Trophoblast cell (in vitro differentiated cells and primary cell): ENCODE measurements around the gene MSI1.

Experiments used
- DNase-seq, 2 donors: peaks; one replicate each; pipeline ENCODE4 v3.0.0-alpha.2; 2016
- H2AFZ ChIP-seq: 2 replicates; pipeline ENCODE4 v1.6.1; 2013; ENCODE audit warnings: low read length, moderate library complexity, mild to moderate bottlenecking; ENCODE audit not compliant: insufficient read depth, poor library complexity
- H2AK5ac ChIP-seq: 2 replicates; pipeline ENCODE4 v1.6.1; 2013; ENCODE audit warnings: mild to moderate bottlenecking, low read length
- H2BK120ac ChIP-seq: 2 replicates; pipeline ENCODE4 v1.6.1; 2013; ENCODE audit warnings: low read length, mild to moderate bottlenecking, moderate library complexity; ENCODE audit not compliant: insufficient read depth, poor library complexity
- H2BK12ac ChIP-seq: 2 replicates; pipeline ENCODE4 v1.6.1; 2013; ENCODE audit warnings: mild to moderate bottlenecking, low read length, moderate library complexity
- H2BK5ac ChIP-seq: 2 replicates; pipeline ENCODE4 v1.6.1; 2013; ENCODE audit warnings: low read length, low read depth, moderate library complexity, mild to moderate bottlenecking; ENCODE audit not compliant: poor library complexity
- H3K14ac ChIP-seq: 2 replicates; pipeline ENCODE4 v1.6.1; 2013; ENCODE audit warnings: mild to moderate bottlenecking, low read length
- H3K18ac ChIP-seq: 2 replicates; pipeline ENCODE4 v1.6.1; 2013; ENCODE audit warnings: mild to moderate bottlenecking, low read length
- H3K23ac ChIP-seq: 2 replicates; pipeline ENCODE4 v1.6.1; 2013; ENCODE audit warnings: low read length
- H3K27ac ChIP-seq: 2 replicates; pipeline ENCODE4 v1.5.1; 2013; ENCODE audit warnings: low read depth, mild to moderate bottlenecking, inconsistent platforms, low read length, moderate library complexity
- H3K27me3 ChIP-seq: 2 replicates; pipeline ENCODE4 v1.6.1; 2013; ENCODE audit warnings: inconsistent platforms, mild to moderate bottlenecking, low read length, moderate library complexity; ENCODE audit not compliant: insufficient read depth
- H3K36me3 ChIP-seq, 2 experiments: 1 replicate in 1 of 2; 2 replicates in 1 of 2; pipeline ENCODE4 v1.6.1; 2013; ENCODE audit warnings: low read length in 2 of 2, mild to moderate bottlenecking in 2 of 2, moderate library complexity in 1 of 2; ENCODE audit not compliant: insufficient read depth in 2 of 2, control insufficient read depth in 1 of 2
- H3K4ac ChIP-seq: 2 replicates; pipeline ENCODE4 v1.6.1; 2013; ENCODE audit warnings: low read depth, mild to moderate bottlenecking, low read length, moderate library complexity
- H3K4me1 ChIP-seq, 2 experiments: 1 replicate in 1 of 2; 2 replicates in 1 of 2; pipeline ENCODE4 v1.6.1; 2013; ENCODE audit warnings: low read length in 2 of 2, mild to moderate bottlenecking in 2 of 2, moderate library complexity in 1 of 2; ENCODE audit not compliant: insufficient read depth in 2 of 2, control insufficient read depth in 1 of 2
- H3K4me2 ChIP-seq: 2 replicates; pipeline ENCODE4 v1.6.1; 2013; ENCODE audit warnings: inconsistent platforms, mild to moderate bottlenecking, low read length, moderate library complexity
- H3K4me3 ChIP-seq: 2 replicates; pipeline ENCODE4 v1.5.1; 2013; ENCODE audit warnings: mild to moderate bottlenecking, low read depth, low read length, inconsistent platforms
- H3K79me1 ChIP-seq: one replicate; pipeline ENCODE4 v1.6.1; 2013; ENCODE audit warnings: low read length
- H3K79me2 ChIP-seq: 2 replicates; pipeline ENCODE4 v1.6.1; 2013; ENCODE audit warnings: low read length, mild to moderate bottlenecking; ENCODE audit not compliant: control insufficient read depth, insufficient read depth, poor library complexity
- H3K9ac ChIP-seq: 2 replicates; pipeline ENCODE4 v1.6.1; 2013; ENCODE audit warnings: mild to moderate bottlenecking, low read length
- H3K9me3 ChIP-seq: 2 replicates; pipeline ENCODE4 v1.6.1; 2013; ENCODE audit warnings: low read depth, mild to moderate bottlenecking, control low read depth, inconsistent platforms, low read length; ENCODE audit not compliant: insufficient read depth
- H4K12ac ChIP-seq: 2 replicates; pipeline ENCODE4 v1.6.1; 2013; ENCODE audit warnings: low read depth, mild to moderate bottlenecking, low read length, moderate library complexity
- H4K8ac ChIP-seq: 2 replicates; pipeline ENCODE4 v1.6.1; 2013; ENCODE audit warnings: low read depth, mild to moderate bottlenecking, low read length, moderate library complexity
- H4K91ac ChIP-seq: one replicate; pipeline ENCODE4 v1.6.1; 2013; ENCODE audit warnings: low read depth, mild to moderate bottlenecking, low read length, moderate library complexity
- WGBS: extraction: QIAGEN DNeasy Blood & Tissue Kit; methylation state at CpG from one replicate; pipeline ENCODE4 v1.1.7; 2013; ENCODE audit warnings: missing lambda C conversion rate; ENCODE audit not compliant: insufficient read length, insufficient coverage; ENCODE audit errors: extremely low coverage; 5-methylcytosine and 5-hydroxymethylcytosine counted together

The MSI1 gene

GRCh38 chr12:120346031-120346430, 22.9 kb downstream of the MSI1 start:
- H2BK120ac ChIP-seq = no peak overlapping the region
- H3K4me1 ChIP-seq = peaks cover 0 to 2% of the 10 kb centered on the region in 2 experiments
- H3K4ac ChIP-seq = no peak overlapping the region
- no peaks in the 10 kb centered on the region for H3K27me3 ChIP-seq
- DNase-seq = no peak
- peaks cover 2% of the 10 kb centered on the region for H3K9me3 ChIP-seq
- peaks cover 27 to 33% of the 10 kb centered on the region in 2 experiments for H3K36me3 ChIP-seq
- H4K91ac ChIP-seq = no peak overlapping the region
- no peak overlapping the region for H2BK12ac ChIP-seq
- no peak overlapping the region for H3K14ac ChIP-seq
- H3K27ac ChIP-seq = no peak overlapping the region
- H3K4me3 ChIP-seq = no peak overlapping the region
- no peak overlapping the region for H2AFZ ChIP-seq
- no peaks in the 10 kb centered on the region for H3K79me2 ChIP-seq
- no peak overlapping the region for H3K4me2 ChIP-seq
- H4K8ac ChIP-seq = no peak overlapping the region
- H3K9ac ChIP-seq = no peak overlapping the region
- no peak overlapping the region for H2BK5ac ChIP-seq
- H3K18ac ChIP-seq = no peak overlapping the region
- H3K79me1 ChIP-seq = no peaks in the 10 kb centered on the region
- no peak overlapping the region for H4K12ac ChIP-seq
- no peak overlapping the region for H2AK5ac ChIP-seq
- H3K23ac ChIP-seq = no peak overlapping the region
- WGBS = no CpG with 5 or more reads among the region's 15 CpGs

DNA sequence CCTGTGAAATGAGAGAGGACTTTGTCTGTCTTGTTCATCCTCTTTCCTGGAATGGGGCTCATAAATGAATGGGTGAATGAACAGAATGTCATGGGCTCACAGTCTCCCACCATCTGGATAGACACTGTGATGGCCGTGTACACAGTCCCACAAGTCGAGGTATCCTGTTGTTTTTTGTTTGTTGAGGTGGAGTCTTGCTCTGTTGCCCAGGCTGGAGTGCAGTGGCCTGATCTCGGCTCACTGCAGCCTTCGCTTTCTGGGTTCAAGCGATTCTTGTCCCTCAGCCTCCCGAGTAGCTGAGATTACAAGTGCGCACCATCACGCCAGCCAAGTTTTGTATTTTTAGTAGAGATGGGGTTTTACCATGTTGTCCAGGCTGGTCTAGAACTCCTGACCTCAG, 25.3 kb downstream of the MSI1 start:
- Histone ChIP-seq H4K8ac (no peak overlapping the region), H2BK5ac (no peak overlapping the region), H3K4ac (no peak overlapping the region), H2AK5ac (no peak overlapping the region), H3K9me3 (peaks cover 2% of the 10 kb centered on the region), H3K4me2 (no peak overlapping the region), H3K4me1 (no peaks in the 10 kb centered on the region), H3K4me3 (no peak overlapping the region), H4K91ac (no peak overlapping the region), H3K36me3 (peaks cover 23 to 28% of the 10 kb centered on the region in 2 experiments), H3K79me2 (no peaks in the 10 kb centered on the region), H2BK120ac (no peak overlapping the region), H3K9ac (no peak overlapping the region), H3K18ac (no peak overlapping the region), H2BK12ac (no peak overlapping the region), H2AFZ (no peak overlapping the region), H4K12ac (no peak overlapping the region), H3K23ac (no peak overlapping the region), H3K14ac (no peak overlapping the region), H3K27ac (no peak overlapping the region), H3K27me3 (no peaks in the 10 kb centered on the region), H3K79me1 (no peaks in the 10 kb centered on the region)
- WGBS = no CpG with 5 or more reads among the region's 8 CpGs
- no peak for DNase-seq

DNA sequence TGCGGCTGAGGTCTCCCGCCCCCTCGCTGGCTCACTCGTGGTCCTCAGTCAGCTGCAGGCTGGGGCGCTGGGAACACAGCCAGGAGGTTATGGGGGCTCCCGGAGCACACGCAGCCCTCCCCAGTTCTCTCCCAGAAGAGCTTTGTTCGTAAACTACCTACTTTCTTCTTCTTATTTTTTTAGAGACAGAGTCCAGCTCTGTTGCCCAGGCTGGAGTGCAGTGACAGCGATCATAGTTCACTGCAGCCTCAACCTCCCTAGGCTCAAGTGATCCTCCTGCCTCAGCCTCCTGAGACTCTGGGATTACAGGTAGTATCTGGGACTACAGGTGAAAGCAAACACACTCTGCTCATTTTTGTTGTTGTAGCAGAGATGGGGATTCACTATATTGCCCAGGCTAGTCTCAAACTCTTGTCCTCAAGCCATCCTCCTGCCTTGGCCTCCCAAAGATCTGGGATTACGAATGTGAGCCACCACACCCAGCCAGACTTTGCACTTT, 25.9 kb downstream of the MSI1 start:
- no peak overlapping the region for H4K8ac ChIP-seq
- no peak overlapping the region for H4K91ac ChIP-seq
- H3K79me1 ChIP-seq = no peaks in the 10 kb centered on the region
- no peak overlapping the region for H3K4ac ChIP-seq
- H3K27ac ChIP-seq = no peak overlapping the region
- H3K9ac ChIP-seq = no peak overlapping the region
- H2AK5ac ChIP-seq = no peak overlapping the region
- H3K27me3 ChIP-seq = no peaks in the 10 kb centered on the region
- no peak overlapping the region for H3K4me3 ChIP-seq
- peaks cover 2% of the 10 kb centered on the region for H3K9me3 ChIP-seq
- H2BK12ac ChIP-seq = no peak overlapping the region
- no CpG with 5 or more reads among the region's 10 CpGs for whole genome bisulfite sequencing
- H3K4me1 ChIP-seq = no peaks in the 10 kb centered on the region
- H3K4me2 ChIP-seq = no peak overlapping the region
- no peak overlapping the region for H2BK5ac ChIP-seq
- DNase-seq = no peak
- peaks cover 23 to 27% of the 10 kb centered on the region in 2 experiments for H3K36me3 ChIP-seq
- no peak overlapping the region for H2BK120ac ChIP-seq
- no peak overlapping the region for H2AFZ ChIP-seq
- no peak overlapping the region for H4K12ac ChIP-seq
- no peaks in the 10 kb centered on the region for H3K79me2 ChIP-seq
- H3K14ac ChIP-seq = no peak overlapping the region
- H3K18ac ChIP-seq = no peak overlapping the region
- no peak overlapping the region for H3K23ac ChIP-seq

- H4K12ac ChIP-seq = no peak overlapping the region
- no CpG with 5 or more reads among the region's 30 CpGs for WGBS
- H2AK5ac ChIP-seq = no peak overlapping the region
- H2BK120ac ChIP-seq = no peak overlapping the region
- no peak overlapping the region for H3K4me2 ChIP-seq
- no peak overlapping the region for H2AFZ ChIP-seq
- no peaks in the 10 kb centered on the region for H3K4me1 ChIP-seq
- no peak overlapping the region for H3K9ac ChIP-seq
- DNase-seq = no peak
- peaks cover 2% of the 10 kb centered on the region for H3K9me3 ChIP-seq
- no peak overlapping the region for H3K4ac ChIP-seq
- no peak overlapping the region for H3K18ac ChIP-seq
- H4K8ac ChIP-seq = no peak overlapping the region
- H3K14ac ChIP-seq = no peak overlapping the region
- H3K79me1 ChIP-seq = no peaks in the 10 kb centered on the region
- H3K4me3 ChIP-seq = no peak overlapping the region
- no peaks in the 10 kb centered on the region for H3K27me3 ChIP-seq
- no peak overlapping the region for H3K23ac ChIP-seq
- no peak overlapping the region for H3K27ac ChIP-seq
- H4K91ac ChIP-seq = no peak overlapping the region
- H2BK5ac ChIP-seq = no peak overlapping the region
- H3K79me2 ChIP-seq = no peaks in the 10 kb centered on the region
- no peak overlapping the region for H2BK12ac ChIP-seq
- H3K36me3 ChIP-seq = peaks cover 16 to 20% of the 10 kb centered on the region in 2 experiments
Observed at GRCh38 chr12:120342175-120343038, 26.6 kb downstream of the MSI1 start.
